K562 (cell line): ENCODE results near the gene MTPN. TPM values are rescaled to one million over a fixed set of nuclear protein-coding genes. Genes with fewer than 3 reads are reported as not detected.
A peak's percentile ranks its signal among the peaks of the same experiment; 100 is the strongest.

ENCODE experiments used
- BRF1 ChIP-seq: IDR thresholded peaks from 3 replicates; pipeline ENCODE4 v1.6.1; 2011; ENCODE audit warnings: borderline replicate concordance, mild to moderate bottlenecking; ENCODE audit not compliant: insufficient read length; ENCODE audit errors: extremely low read depth
- C11orf30 ChIP-seq: fragments of 450-650 bp; IDR thresholded peaks from 2 replicates; pipeline ENCODE4 v1.6.1; 2016; ENCODE audit warnings: low read depth, mild to moderate bottlenecking
- GATA2 ChIP-seq: sonication (generic); formaldehyde crosslinking; IDR thresholded peaks from 2 replicates; pipeline ENCODE4 v1.4.0; 2020; ENCODE audit warnings: mild to moderate bottlenecking, missing genetic modification reagents
- HDAC2 ChIP-seq: fragments of 450-650 bp; IDR thresholded peaks from 2 replicates; pipeline ENCODE4 v1.6.1; 2016; ENCODE audit warnings: mild to moderate bottlenecking
- HMGN3 ChIP-seq: IDR thresholded peaks from 2 replicates; pipeline ENCODE4 v1.6.1; 2011; ENCODE audit warnings: borderline replicate concordance, low read depth, mild to moderate bottlenecking, mixed read lengths, low read length; ENCODE audit not compliant: insufficient read length; ENCODE audit errors: extremely low read depth
- MEF2A ChIP-seq: IDR thresholded peaks from 2 replicates; pipeline ENCODE4 v1.6.1; 2011; ENCODE audit warnings: low read depth, mild to moderate bottlenecking, low read length, moderate library complexity; ENCODE audit not compliant: control insufficient read depth
- MYBL2 ChIP-seq, 2 experiments: fragments of 450-650 bp in 1 of 2; sonication (generic) in 1 of 2; formaldehyde crosslinking in 1 of 2; IDR thresholded peaks; 2 replicates each; pipeline versions ENCODE4 v1.6.1 to v1.8.1; 2017 to 2022; ENCODE audit warnings: borderline replicate concordance in 1 of 2, inconsistent platforms in 1 of 2, low read depth in 1 of 2, mild to moderate bottlenecking in 1 of 2, missing genetic modification reagents in 1 of 2, moderate library complexity in 1 of 2
- POLR2H ChIP-seq: IDR thresholded peaks from 2 replicates; pipeline ENCODE4 v1.6.1; 2016; ENCODE audit warnings: missing genetic modification characterization, low read depth, mild to moderate bottlenecking, control low read depth, missing compliant biosample characterization, moderate library complexity
- TAF9B ChIP-seq: fragments of 450-650 bp; IDR thresholded peaks from 2 replicates; pipeline ENCODE4 v1.6.1; 2018; ENCODE audit warnings: mild to moderate bottlenecking; ENCODE audit not compliant: partially characterized antibody
- ZBTB8A ChIP-seq: fragments of 450-650 bp; IDR thresholded peaks from 2 replicates; pipeline ENCODE4 v1.6.1; 2018; ENCODE audit warnings: mild to moderate bottlenecking, moderate library complexity; ENCODE audit not compliant: partially characterized antibody
- ZNF24 ChIP-seq: fragments of 450-650 bp; IDR thresholded peaks from 2 replicates; pipeline ENCODE4 v1.6.1; 2016
- ZNF431 ChIP-seq: sonication (generic); formaldehyde crosslinking; IDR thresholded peaks from 2 replicates; pipeline ENCODE4 v1.8.0; 2022; ENCODE audit warnings: mild to moderate bottlenecking, missing genetic modification reagents
- ZNF445 ChIP-seq: fragments of 250-450 bp; sonication (Bioruptor Pico); IDR thresholded peaks from 2 replicates; pipeline ENCODE4 v1.4.0; 2020; ENCODE audit warnings: low read depth, mild to moderate bottlenecking, moderate library complexity
- ZNF583 ChIP-seq: fragments of 250-450 bp; sonication (Bioruptor Pico); IDR thresholded peaks from 2 replicates; pipeline ENCODE4 v1.4.0; 2020
- ZNF695 ChIP-seq: fragments of 450-650 bp; formaldehyde crosslinking; IDR thresholded peaks from 2 replicates; pipeline ENCODE4 v1.4.0; 2020; ENCODE audit warnings: mild to moderate bottlenecking, moderate library complexity
- ZNF766 ChIP-seq: fragments of 200-800 bp; sonication (Bioruptor generic); conservative IDR thresholded peaks from 2 replicates; pipeline ENCODE4 v1.6.1; 2016; ENCODE audit warnings: missing genetic modification characterization, missing compliant biosample characterization
- polyA plus RNA-seq, 8 experiments: library from polyadenylated mRNA; depleted of rRNA in 4 of 8; stranded (reverse) in 5 of 8; unstranded in 3 of 8; fragments of >200 nt; fragmentation: Nextera tagmentation in 2 of 8; fragmentation: Illumina TruSeq in 1 of 8; extraction: Ambion mirVana in 2 of 8; extraction: Trizol in 1 of 8; gene quantifications; 2 replicates each; pipeline versions ENCODE4 v1.2.1 to v1.2.3, GENCODE V29; 2011 to 2014; ENCODE audit warnings: inconsistent platforms in 1 of 8, missing spikeins in 1 of 8
- total RNA-seq, 7 experiments: library from RNA; depleted of rRNA in 6 of 7; stranded (reverse); fragments of >200 nt in 6 of 7; fragmentation: Illumina TruSeq in 2 of 7; extraction: Trizol in 2 of 7; gene quantifications; 2 replicates each; pipeline versions ENCODE4 v1.2.1 to v1.2.3, GENCODE V29; 2011 to 2021; ENCODE audit warnings: low replicate concordance in 1 of 7
- TF ChIP-seq, protein P1 (sequence below): fragments of 150-350 bp; conservative IDR thresholded peaks from 2 replicates; pipeline ENCODE4 v1.6.1; 2014; ENCODE audit warnings: low read length
- TF ChIP-seq, protein P2 (sequence below), 2 experiments: fragments of 150-350 bp in 1 of 2; IDR thresholded peaks; 2 replicates each; pipeline ENCODE4 v1.6.1; 2012 to 2016; ENCODE audit warnings: low read depth in 2 of 2, low read length in 2 of 2, mild to moderate bottlenecking in 1 of 2, moderate library complexity in 1 of 2
- TF ChIP-seq, protein P3 (sequence below): fragments of 450-650 bp; conservative IDR thresholded peaks from 2 replicates; pipeline ENCODE4 v1.6.1; 2016; ENCODE audit warnings: missing genetic modification characterization, low read depth, mild to moderate bottlenecking, missing compliant biosample characterization, moderate library complexity

MTPN gene
- total and polyA plus RNA-seq, 9 of the 15 experiments (the other 6 are each of a cell fraction or from before 2014, with no cell fraction given), result 68.5 to 261 (median 156) TPM

DNA sequence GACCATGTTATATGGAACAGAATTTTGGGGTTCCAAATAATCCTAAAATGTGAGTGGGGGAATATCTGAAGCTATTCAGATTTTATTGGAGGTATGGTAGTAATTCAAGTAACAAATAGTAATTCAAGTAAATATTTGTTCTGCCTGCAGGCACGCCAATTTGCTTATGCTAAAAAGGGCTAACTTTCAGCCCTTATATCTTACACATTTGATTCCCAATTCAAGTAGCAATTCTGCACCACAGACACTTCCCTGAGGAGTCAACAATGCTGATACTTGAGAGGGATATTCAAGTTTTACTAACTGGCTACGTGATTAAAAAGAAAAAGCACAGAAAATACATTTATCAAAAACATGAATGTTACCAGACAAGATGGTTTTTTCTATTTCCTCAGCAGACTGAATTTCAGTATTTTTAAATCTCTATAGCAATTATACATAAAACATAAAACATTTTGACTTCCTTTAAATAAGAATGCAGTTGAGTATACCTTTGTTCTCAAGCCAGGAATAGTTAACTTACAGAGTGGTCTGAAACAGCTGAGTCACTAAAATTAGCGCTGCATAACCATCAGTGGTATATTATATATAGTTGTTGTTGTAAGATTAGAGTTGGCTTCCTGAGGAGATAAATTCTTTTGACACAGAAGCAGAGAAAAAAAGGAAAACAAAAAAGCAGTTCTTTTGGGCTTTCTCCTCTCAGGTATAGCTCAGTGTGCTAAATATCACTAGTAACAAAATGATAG is 33.9 kb downstream of the MTPN start (continued):
- TF ChIP-seq ZNF431 (CRISPR knock-in tag), result peak; percentile 51; the same call in 1 of the 2 replicates
- peak; percentile 72; the same call in 1 of the 2 replicates for TF ChIP-seq HDAC2
- 0 out of 2 replicates have a peak, but pooled peaks have one; percentile 19 for TF ChIP-seq ZNF24
- TF ChIP-seq ZBTB8A, result no peak
- peak; percentile 45 for TF ChIP-seq TAF9B
- no peak for TF ChIP-seq BRF1
- no peak for TF ChIP-seq ZNF583
- no peak for TF ChIP-seq GATA2 (CRISPR knock-in tag)
- TF ChIP-seq MYBL2 (IDR thresholded peaks at IDR 0.05; ENCODE audit: low read depth), result no peak
- TF ChIP-seq MYBL2 (CRISPR knock-in tag; IDR thresholded peaks at IDR 0.05; ENCODE audit: borderline replicate concordance), result no peak
- 0 out of 2 replicates have a peak, but pooled peaks have one; percentile 9 for TF ChIP-seq ZNF766
- TF ChIP-seq ZNF445 (CRISPR knock-in tag), result no peak
- TF ChIP-seq, protein P1, sequence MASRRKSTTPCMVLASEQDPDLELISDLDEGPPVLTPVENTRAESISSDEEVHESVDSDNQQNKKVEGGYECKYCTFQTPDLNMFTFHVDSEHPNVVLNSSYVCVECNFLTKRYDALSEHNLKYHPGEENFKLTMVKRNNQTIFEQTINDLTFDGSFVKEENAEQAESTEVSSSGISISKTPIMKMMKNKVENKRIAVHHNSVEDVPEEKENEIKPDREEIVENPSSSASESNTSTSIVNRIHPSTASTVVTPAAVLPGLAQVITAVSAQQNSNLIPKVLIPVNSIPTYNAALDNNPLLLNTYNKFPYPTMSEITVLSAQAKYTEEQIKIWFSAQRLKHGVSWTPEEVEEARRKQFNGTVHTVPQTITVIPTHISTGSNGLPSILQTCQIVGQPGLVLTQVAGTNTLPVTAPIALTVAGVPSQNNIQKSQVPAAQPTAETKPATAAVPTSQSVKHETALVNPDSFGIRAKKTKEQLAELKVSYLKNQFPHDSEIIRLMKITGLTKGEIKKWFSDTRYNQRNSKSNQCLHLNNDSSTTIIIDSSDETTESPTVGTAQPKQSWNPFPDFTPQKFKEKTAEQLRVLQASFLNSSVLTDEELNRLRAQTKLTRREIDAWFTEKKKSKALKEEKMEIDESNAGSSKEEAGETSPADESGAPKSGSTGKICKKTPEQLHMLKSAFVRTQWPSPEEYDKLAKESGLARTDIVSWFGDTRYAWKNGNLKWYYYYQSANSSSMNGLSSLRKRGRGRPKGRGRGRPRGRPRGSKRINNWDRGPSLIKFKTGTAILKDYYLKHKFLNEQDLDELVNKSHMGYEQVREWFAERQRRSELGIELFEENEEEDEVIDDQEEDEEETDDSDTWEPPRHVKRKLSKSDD, result no peak
- no peak for TF ChIP-seq HMGN3
- peak; percentile 47; the same call in 1 of the 2 replicates for TF ChIP-seq POLR2H
- TF ChIP-seq ZNF695, result no peak
- TF ChIP-seq, protein P2, sequence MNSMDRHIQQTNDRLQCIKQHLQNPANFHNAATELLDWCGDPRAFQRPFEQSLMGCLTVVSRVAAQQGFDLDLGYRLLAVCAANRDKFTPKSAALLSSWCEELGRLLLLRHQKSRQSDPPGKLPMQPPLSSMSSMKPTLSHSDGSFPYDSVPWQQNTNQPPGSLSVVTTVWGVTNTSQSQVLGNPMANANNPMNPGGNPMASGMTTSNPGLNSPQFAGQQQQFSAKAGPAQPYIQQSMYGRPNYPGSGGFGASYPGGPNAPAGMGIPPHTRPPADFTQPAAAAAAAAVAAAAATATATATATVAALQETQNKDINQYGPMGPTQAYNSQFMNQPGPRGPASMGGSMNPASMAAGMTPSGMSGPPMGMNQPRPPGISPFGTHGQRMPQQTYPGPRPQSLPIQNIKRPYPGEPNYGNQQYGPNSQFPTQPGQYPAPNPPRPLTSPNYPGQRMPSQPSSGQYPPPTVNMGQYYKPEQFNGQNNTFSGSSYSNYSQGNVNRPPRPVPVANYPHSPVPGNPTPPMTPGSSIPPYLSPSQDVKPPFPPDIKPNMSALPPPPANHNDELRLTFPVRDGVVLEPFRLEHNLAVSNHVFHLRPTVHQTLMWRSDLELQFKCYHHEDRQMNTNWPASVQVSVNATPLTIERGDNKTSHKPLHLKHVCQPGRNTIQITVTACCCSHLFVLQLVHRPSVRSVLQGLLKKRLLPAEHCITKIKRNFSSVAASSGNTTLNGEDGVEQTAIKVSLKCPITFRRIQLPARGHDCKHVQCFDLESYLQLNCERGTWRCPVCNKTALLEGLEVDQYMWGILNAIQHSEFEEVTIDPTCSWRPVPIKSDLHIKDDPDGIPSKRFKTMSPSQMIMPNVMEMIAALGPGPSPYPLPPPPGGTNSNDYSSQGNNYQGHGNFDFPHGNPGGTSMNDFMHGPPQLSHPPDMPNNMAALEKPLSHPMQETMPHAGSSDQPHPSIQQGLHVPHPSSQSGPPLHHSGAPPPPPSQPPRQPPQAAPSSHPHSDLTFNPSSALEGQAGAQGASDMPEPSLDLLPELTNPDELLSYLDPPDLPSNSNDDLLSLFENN (IDR thresholded peaks at IDR 0.05; ENCODE audit: low read depth in 2 of 2, low read length in 2 of 2), result 0 out of 4 replicates have a peak, but pooled peaks of 1 of the 2 experiments have one; percentile 45
- TF ChIP-seq MEF2A, result peak; percentile 68; the same call in 1 of the 2 replicates
- TF ChIP-seq, protein P3, sequence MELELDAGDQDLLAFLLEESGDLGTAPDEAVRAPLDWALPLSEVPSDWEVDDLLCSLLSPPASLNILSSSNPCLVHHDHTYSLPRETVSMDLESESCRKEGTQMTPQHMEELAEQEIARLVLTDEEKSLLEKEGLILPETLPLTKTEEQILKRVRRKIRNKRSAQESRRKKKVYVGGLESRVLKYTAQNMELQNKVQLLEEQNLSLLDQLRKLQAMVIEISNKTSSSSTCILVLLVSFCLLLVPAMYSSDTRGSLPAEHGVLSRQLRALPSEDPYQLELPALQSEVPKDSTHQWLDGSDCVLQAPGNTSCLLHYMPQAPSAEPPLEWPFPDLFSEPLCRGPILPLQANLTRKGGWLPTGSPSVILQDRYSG (tag), result no peak
- TF ChIP-seq C11orf30, result peak; percentile 99
